ENCODE results near the gene MINDY4. TPM values are rescaled to one million over a fixed set of nuclear protein-coding genes. Genes with fewer than 3 reads are reported as not detected.
"Not testable (repeated sequence)": the region's sequence is repeated elsewhere in the genome, so short reads cannot be mapped to it uniquely, and the experiment has no call there.

Gene MINDY4
- total and polyA plus RNA-seq, 9 donors = 6.9 to 30.3 (median 18.2) TPM

DNA sequence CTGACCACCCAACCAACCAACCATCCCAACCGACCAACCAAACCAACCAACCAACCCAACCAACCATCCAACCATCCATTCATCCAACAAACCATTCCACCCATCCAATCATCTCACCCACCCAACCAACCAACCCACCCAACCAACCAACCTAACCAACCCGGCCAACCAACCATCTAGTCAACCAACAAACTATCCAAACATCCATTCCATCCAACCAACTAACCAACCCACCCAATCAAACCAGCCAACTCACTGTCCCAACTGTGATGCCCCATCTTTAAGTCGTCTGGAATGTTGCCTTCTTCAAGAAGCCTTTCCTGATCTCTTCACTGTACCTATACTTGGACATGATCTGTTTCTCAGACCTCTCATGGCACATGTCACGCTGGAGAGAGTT lies 31.6 kb downstream of the MINDY4 start:
- no peak for DNase-seq
- H3K36me3 ChIP-seq = no peaks in the 10 kb centered on the region
- TF ChIP-seq EP300 (IDR thresholded peaks at IDR 0.05) = no peak
- no peak for TF ChIP-seq POLR2A (IDR thresholded peaks at IDR 0.05)
- no peak for TF ChIP-seq CTCF (IDR thresholded peaks at IDR 0.05)
- no peaks in the 10 kb centered on the region for H3K9me3 ChIP-seq
- no peaks in the 10 kb centered on the region for H3K27me3 ChIP-seq
- WGBS, 3 donors = 93 to 97% (median 96%) methylated on average over 4 of the region's 4 CpGs
- H3K4me3 ChIP-seq = no peak overlapping the region
- H3K27ac ChIP-seq = no peak overlapping the region
- intact Hi-C loops (cut with DNase I) = loop anchor here in 2 of 4 donors (10.0 kb wide), 1 partner anchor 322 kb away; no protein-coding TSS in a partner anchor
- H3K4me1 ChIP-seq (ENCODE audit: insufficient read depth) = peaks cover 1% of the 10 kb centered on the region

GRCh38 chr7:30804078-30804661 lies 33.0 kb downstream of the MINDY4 start:
- Histone ChIP-seq H3K36me3 (no peaks in the 10 kb centered on the region), H3K27me3 (no peaks in the 10 kb centered on the region), H3K27ac (no peak overlapping the region), H3K4me1 (ENCODE audit: insufficient read depth) (no peaks in the 10 kb centered on the region), H3K9me3 (no peaks in the 10 kb centered on the region), H3K4me3 (no peak overlapping the region)
- no peak for TF ChIP-seq CTCF (IDR thresholded peaks at IDR 0.05)
- TF ChIP-seq POLR2A (IDR thresholded peaks at IDR 0.05) = no peak
- TF ChIP-seq EP300 (IDR thresholded peaks at IDR 0.05) = no peak
- intact Hi-C loops (cut with DNase I) = loop anchor here in 2 of 4 donors (10.0 kb wide), 1 partner anchor 321 kb away; no protein-coding TSS in a partner anchor
- 83 to 92% (median 88%) methylated on average over 3 of the region's 3 CpGs for WGBS, 3 donors
- no peak for DNase-seq

GRCh38 chr7:30805081-30805691 lies 34.0 kb downstream of the MINDY4 start:
- Histone ChIP-seq H3K4me1 (ENCODE audit: insufficient read depth) (no peaks in the 10 kb centered on the region), H3K36me3 (no peaks in the 10 kb centered on the region), H3K4me3 (no peak overlapping the region), H3K27me3 (no peaks in the 10 kb centered on the region), H3K9me3 (no peaks in the 10 kb centered on the region), H3K27ac (no peak overlapping the region)
- 75 to 78% (median 75%) methylated on average over 9 of the region's 9 CpGs for WGBS, 3 donors
- no peak for DNase-seq
- TF ChIP-seq EP300 (IDR thresholded peaks at IDR 0.05) = no peak
- no peak for TF ChIP-seq CTCF (IDR thresholded peaks at IDR 0.05)
- TF ChIP-seq POLR2A (IDR thresholded peaks at IDR 0.05) = no peak
- intact Hi-C loops (cut with DNase I) = loop anchor here in 2 of 4 donors (10.0 kb wide), 1 partner anchor 320 kb away; no protein-coding TSS in a partner anchor

- no peak for DNase-seq
- Histone ChIP-seq H3K36me3 (no peaks in the 10 kb centered on the region), H3K9me3 (no peaks in the 10 kb centered on the region), H3K27ac (no peak overlapping the region), H3K27me3 (no peaks in the 10 kb centered on the region), H3K4me3 (no peak overlapping the region), H3K4me1 (ENCODE audit: insufficient read depth) (no peaks in the 10 kb centered on the region)
- 85 to 97% (median 97%) methylated on average over 6 of the region's 6 CpGs for WGBS, 3 donors
- intact Hi-C loops (cut with DNase I) = loop anchor here in 2 of 4 donors (10.0 kb wide), 1 partner anchor 319 kb away; no protein-coding TSS in a partner anchor
- TF ChIP-seq CTCF (IDR thresholded peaks at IDR 0.05) = no peak
- TF ChIP-seq EP300 (IDR thresholded peaks at IDR 0.05) = no peak
- TF ChIP-seq POLR2A (IDR thresholded peaks at IDR 0.05) = no peak
Measured at GRCh38 chr7:30805931-30806330, 34.7 kb downstream of the MINDY4 start.

GRCh38 chr7:30807477-30807876 lies 36.3 kb downstream of the MINDY4 start:
- intact Hi-C loops (cut with DNase I) = loop anchor here in 2 of 4 donors (10.0 kb wide), 1 partner anchor 317 kb away; no protein-coding TSS in a partner anchor
- not testable (repeated sequence) for H3K27me3 ChIP-seq; H3K27ac ChIP-seq; H3K36me3 ChIP-seq; H3K9me3 ChIP-seq; H3K4me3 ChIP-seq; H3K4me1 ChIP-seq (ENCODE audit: insufficient read depth); DNase-seq
- 96 to 97% (median 97%) methylated on average over 8 of the region's 8 CpGs for WGBS, 3 donors

DNA sequence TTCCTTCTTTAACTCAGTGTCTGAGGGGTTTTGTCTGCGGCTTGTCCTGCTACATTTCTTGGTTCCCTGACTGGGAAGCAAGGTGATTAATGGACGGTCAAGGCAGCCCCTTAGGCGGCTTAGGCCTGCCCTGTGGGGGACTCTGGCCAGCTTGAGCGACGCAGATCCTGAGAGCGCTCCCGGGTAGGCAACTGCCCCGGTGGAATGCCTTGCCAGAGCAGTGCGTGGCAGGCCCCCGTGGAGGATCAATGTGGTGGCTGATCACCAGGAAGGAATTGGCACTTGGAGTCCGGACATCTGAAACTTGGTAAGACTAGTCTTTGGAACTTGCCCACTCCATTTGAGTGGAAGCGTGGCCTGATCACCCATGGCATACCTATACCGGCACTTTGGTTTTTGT lies 36.7 kb downstream of the MINDY4 start:
- H3K27me3 ChIP-seq; H3K36me3 ChIP-seq; H3K9me3 ChIP-seq; H3K4me1 ChIP-seq (ENCODE audit: insufficient read depth); DNase-seq; H3K27ac ChIP-seq; H3K4me3 ChIP-seq: not testable (repeated sequence)
- intact Hi-C loops (cut with DNase I) = loop anchor here in 2 of 4 donors (10.0 kb wide), 1 partner anchor 317 kb away; no protein-coding TSS in a partner anchor
- 91 to 97% (median 96%) methylated on average over 13 of the region's 13 CpGs for WGBS, 3 donors
